Thyroid gland (tissue), 4 donors: ENCODE results near the gene MACF1. TPM values are rescaled to one million over a fixed set of nuclear protein-coding genes. Genes with fewer than 3 reads are reported as not detected.

Experiments
- DNase-seq, 2 donors: peaks; one replicate each; pipeline ENCODE4 v3.0.0-alpha.2; 2019
- H3K27ac ChIP-seq, 3 donors: fragments of 200-600 bp; sonication (generic); 1 replicate in 2 of 3; 2 replicates in 1 of 3; pipeline ENCODE4 v1.5.1; 2016 to 2019; ENCODE audit warnings: mild to moderate bottlenecking in 1 of 3, moderate library complexity in 1 of 3
- H3K27me3 ChIP-seq: fragments of 200-600 bp; sonication (generic); one replicate; pipeline ENCODE4 v1.5.1; 2019
- H3K36me3 ChIP-seq, 2 donors: fragments of 200-600 bp; sonication (generic); one replicate each; pipeline ENCODE4 v1.5.1; 2016 to 2019
- H3K4me1 ChIP-seq, 2 donors: fragments of 200-600 bp; sonication (generic); one replicate each; pipeline ENCODE4 v1.5.1; 2017 to 2019
- H3K4me3 ChIP-seq, 3 donors: fragments of 200-600 bp; sonication (generic); replicated peaks in 1 of 3; 1 replicate in 2 of 3; 2 replicates in 1 of 3; pipeline ENCODE4 v1.5.1; 2016; ENCODE audit warnings: mild to moderate bottlenecking in 1 of 3
- H3K9me3 ChIP-seq: fragments of 200-600 bp; sonication (generic); one replicate; pipeline ENCODE4 v1.5.1; 2017
- POLR2A ChIP-seq, 2 donors: fragments of 450-650 bp; IDR thresholded peaks; one replicate each; pipeline ENCODE4 v1.6.1; 2017; ENCODE audit warnings: antibody characterized with exemption in 2 of 2, mild to moderate bottlenecking in 2 of 2, moderate library complexity in 1 of 2
- WGBS, 2 donors: methylation state at CpG; one replicate each; pipeline ENCODE4 v1.1.5; 2017; 5-methylcytosine and 5-hydroxymethylcytosine counted together
- intact Hi-C: fragments of 100-400 bp; cut with DNase I; formaldehyde crosslinking; loops from one replicate; pipeline ENCODE4 v1.15.1; 2023
- total RNA-seq, 4 donors: library from RNA; depleted of rRNA; stranded (reverse); fragments of >200 nt; gene quantifications; one replicate each; pipeline ENCODE4 v1.2.3, GENCODE V29; 2016
- TF ChIP-seq, protein P1 (sequence below), 6 experiments: fragments of 200-600 bp in 3 of 6; fragments of 450-650 bp in 3 of 6; sonication (generic) in 3 of 6; IDR thresholded peaks; one replicate each; pipeline ENCODE4 v1.5.1; 2016 to 2019; ENCODE audit warnings: antibody characterized with exemption in 6 of 6, mild to moderate bottlenecking in 2 of 6, inconsistent platforms in 1 of 6, moderate library complexity in 1 of 6

MACF1 gene
- total RNA-seq, 4 donors from 2014 or later: 308 to 834 (median 427) TPM

DNA sequence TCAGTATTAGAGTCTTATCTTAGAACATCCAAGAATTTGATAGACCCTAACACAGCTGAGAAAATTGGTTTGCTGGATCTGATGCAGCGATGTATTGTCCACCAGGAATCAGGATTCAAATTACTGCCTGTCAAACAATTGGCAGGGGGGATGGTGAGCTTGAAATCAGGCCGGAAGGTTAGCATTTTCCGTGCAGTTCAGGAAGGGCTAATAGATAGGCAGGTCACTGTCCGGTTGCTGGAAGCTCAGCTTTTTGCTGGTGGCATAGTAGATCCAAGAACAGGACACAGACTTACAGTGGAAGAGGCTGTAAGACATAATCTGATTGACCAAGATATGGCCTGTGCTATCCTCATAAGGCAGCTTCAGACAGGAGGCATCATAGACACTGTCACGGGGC is 127.2 kb downstream of the MACF1 start:
- Histone ChIP-seq H3K27ac (no peak overlapping the region), H3K27me3 (no peaks in the 10 kb centered on the region), H3K9me3 (no peaks in the 10 kb centered on the region), H3K4me1 (peaks cover 0 to 5% of the 10 kb centered on the region in 2 donors), H3K4me3 (no peak overlapping the region), H3K36me3 (peaks cover 31 to 41% of the 10 kb centered on the region in 2 donors)
- WGBS, 2 donors: 92 to 93% methylated on average over 5 of the region's 5 CpGs
- DNase-seq: no peak
- intact Hi-C loops: no loop called here
- TF ChIP-seq, protein P1, sequence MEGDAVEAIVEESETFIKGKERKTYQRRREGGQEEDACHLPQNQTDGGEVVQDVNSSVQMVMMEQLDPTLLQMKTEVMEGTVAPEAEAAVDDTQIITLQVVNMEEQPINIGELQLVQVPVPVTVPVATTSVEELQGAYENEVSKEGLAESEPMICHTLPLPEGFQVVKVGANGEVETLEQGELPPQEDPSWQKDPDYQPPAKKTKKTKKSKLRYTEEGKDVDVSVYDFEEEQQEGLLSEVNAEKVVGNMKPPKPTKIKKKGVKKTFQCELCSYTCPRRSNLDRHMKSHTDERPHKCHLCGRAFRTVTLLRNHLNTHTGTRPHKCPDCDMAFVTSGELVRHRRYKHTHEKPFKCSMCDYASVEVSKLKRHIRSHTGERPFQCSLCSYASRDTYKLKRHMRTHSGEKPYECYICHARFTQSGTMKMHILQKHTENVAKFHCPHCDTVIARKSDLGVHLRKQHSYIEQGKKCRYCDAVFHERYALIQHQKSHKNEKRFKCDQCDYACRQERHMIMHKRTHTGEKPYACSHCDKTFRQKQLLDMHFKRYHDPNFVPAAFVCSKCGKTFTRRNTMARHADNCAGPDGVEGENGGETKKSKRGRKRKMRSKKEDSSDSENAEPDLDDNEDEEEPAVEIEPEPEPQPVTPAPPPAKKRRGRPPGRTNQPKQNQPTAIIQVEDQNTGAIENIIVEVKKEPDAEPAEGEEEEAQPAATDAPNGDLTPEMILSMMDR (IDR thresholded peaks at IDR 0.05): no peak
- no peak for TF ChIP-seq POLR2A (IDR thresholded peaks at IDR 0.05)

DNA sequence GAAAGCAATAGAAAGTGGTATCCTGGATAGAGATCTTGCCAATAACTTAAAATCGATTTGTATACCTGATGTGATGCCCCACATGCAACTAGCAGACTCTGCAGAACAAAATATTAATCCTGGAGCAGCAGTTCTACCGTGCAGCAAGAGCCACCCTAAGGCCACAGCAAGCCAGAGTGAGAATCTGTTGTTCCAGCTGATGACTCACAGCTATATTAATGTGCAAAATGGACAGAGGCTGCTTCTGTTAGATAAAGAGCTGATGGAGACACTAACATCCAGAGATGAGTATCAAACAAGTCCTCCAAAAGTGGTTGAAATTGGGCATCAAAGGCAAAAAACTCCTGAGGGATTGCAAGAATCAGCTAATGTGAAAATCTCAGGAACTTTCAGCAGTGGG is 127.8 kb downstream of the MACF1 start:
- intact Hi-C loops: no loop called here
- H3K27me3 ChIP-seq: no peaks in the 10 kb centered on the region
- no peak for DNase-seq
- peaks cover 29 to 42% of the 10 kb centered on the region in 2 donors for H3K36me3 ChIP-seq
- no peak overlapping the region for H3K27ac ChIP-seq
- TF ChIP-seq, protein P1 (IDR thresholded peaks at IDR 0.05): no peak
- TF ChIP-seq POLR2A (IDR thresholded peaks at IDR 0.05): no peak
- peaks cover 0 to 5% of the 10 kb centered on the region in 2 donors for H3K4me1 ChIP-seq
- H3K9me3 ChIP-seq: no peaks in the 10 kb centered on the region
- H3K4me3 ChIP-seq: no peak overlapping the region
- WGBS, 2 donors: 89 to 100% methylated on average over 2 of the region's 2 CpGs

DNA sequence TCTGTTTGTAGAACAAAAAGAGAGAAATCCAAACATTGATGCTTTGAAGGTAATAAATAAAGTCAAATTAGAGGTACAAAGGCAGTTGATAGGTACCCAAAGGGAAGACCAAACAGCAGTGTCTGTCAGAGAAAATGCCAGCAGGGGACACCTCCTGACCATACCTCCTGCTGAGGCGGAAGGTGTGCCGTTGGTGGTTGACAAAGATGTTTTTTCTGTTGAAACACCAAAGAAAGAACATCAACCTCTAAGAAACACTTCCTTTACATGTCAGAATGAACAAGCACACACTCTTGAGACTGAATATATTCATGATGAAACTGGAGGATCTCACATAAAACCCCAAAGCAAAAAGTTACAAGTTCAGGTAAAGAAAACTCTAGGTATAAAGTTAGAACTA is 128.3 kb downstream of the MACF1 start:
- no peak for TF ChIP-seq POLR2A (IDR thresholded peaks at IDR 0.05)
- TF ChIP-seq, protein P1 (IDR thresholded peaks at IDR 0.05): no peak
- H3K27ac ChIP-seq: no peak overlapping the region
- H3K27me3 ChIP-seq: no peaks in the 10 kb centered on the region
- H3K36me3 ChIP-seq: peaks cover 26 to 37% of the 10 kb centered on the region in 2 donors
- no peaks in the 10 kb centered on the region for H3K9me3 ChIP-seq
- intact Hi-C loops: no loop called here
- DNase-seq: no peak
- 84 to 88% methylated on average over 2 of the region's 2 CpGs for WGBS, 2 donors
- no peak overlapping the region for H3K4me3 ChIP-seq
- H3K4me1 ChIP-seq: peaks cover 0 to 5% of the 10 kb centered on the region in 2 donors

DNA sequence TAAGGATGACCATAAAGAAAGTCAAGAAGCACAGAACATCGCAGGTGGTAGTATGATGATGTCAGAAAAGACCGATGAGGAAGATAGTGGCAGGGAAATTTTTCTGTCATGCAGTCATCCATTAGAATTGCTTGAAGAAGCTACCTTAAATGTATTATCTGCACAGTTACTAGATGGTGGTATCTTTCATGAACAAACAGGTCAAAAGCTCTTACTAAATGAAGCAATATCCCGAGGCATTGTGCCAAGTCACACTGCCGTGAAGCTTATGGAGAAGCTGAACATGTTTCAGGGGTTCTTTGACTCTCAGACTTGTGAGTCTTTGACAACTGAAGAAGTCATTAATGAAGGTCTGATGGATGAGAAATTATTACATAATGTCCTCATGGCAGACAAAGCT is 128.8 kb downstream of the MACF1 start:
- peaks cover 28 to 33% of the 10 kb centered on the region in 2 donors for H3K36me3 ChIP-seq

DNA sequence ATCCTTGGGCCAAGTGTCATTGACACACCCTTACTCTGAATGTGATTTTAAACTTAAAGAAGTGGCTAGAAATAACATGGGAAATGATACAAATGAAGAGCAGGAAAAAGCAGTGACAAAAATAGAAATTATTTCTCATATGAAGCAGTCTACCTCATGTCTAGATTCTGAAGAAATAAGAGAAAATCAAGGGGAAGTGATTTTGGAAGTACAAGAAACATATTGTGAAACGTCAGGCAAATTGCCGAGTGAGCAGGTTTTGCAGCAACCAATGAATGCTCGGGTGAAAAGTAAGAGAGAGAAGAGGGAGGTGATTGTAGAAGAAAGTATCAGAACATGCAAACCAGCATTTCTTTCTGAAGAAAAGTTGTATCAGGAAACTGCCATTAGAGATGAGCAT is 130.7 kb downstream of the MACF1 start:
- intact Hi-C loops: no loop called here
- TF ChIP-seq, protein P1 (IDR thresholded peaks at IDR 0.05): no peak
- TF ChIP-seq POLR2A (IDR thresholded peaks at IDR 0.05): no peak
- no peak for DNase-seq
- WGBS, 2 donors: 70 to 75% methylated on average over 3 of the region's 3 CpGs
- Histone ChIP-seq H3K4me3 (no peak overlapping the region), H3K27me3 (no peaks in the 10 kb centered on the region), H3K9me3 (no peaks in the 10 kb centered on the region), H3K36me3 (peaks cover 25 to 28% of the 10 kb centered on the region in 2 donors), H3K4me1 (peaks cover 6 to 10% of the 10 kb centered on the region in 2 donors), H3K27ac (no peak overlapping the region)

More for the DNA sequence above, 128.8 kb downstream of the MACF1 start:
- no peaks in the 10 kb centered on the region for H3K9me3 ChIP-seq
- H3K4me1 ChIP-seq: peaks cover 0 to 5% of the 10 kb centered on the region in 2 donors
- no peak overlapping the region for H3K4me3 ChIP-seq
- H3K27ac ChIP-seq: no peak overlapping the region
- 59 to 66% methylated on average over 4 of the region's 4 CpGs for WGBS, 2 donors
- DNase-seq: peak; percentile 66 to 67
- no peaks in the 10 kb centered on the region for H3K27me3 ChIP-seq
- TF ChIP-seq, protein P1 (IDR thresholded peaks at IDR 0.05): no peak
- no peak for TF ChIP-seq POLR2A (IDR thresholded peaks at IDR 0.05)
- intact Hi-C loops: no loop called here
